Activated naive CD8-positive, alpha-beta T cell treated with anti-CD3 and anti-CD28 coated beads, Interleukin-2, amount 50 U/mL, for 24 hours (primary cell): ENCODE data around the gene SUPT5H.
"Not testable (repeated sequence)": the region's sequence is repeated elsewhere in the genome, so short reads cannot be mapped to it uniquely, and the experiment has no call there.

Experiments used
- ATAC-seq: fragments of 150-1000 bp; cut with Tn5 transposase; one replicate; pipeline ENCODE4 v1.10.0; 2021
- DNase-seq: peaks from one replicate; pipeline ENCODE4 v3.0.0; 2021
- H3K27ac Mint-ChIP-seq: one replicate; pipeline ENCODE4 v1.8.0; 2021; ENCODE audit warnings: mild to moderate bottlenecking, mixed read lengths
- H3K27me3 Mint-ChIP-seq: one replicate; pipeline ENCODE4 v1.8.0; 2021; ENCODE audit warnings: mixed read lengths
- H3K36me3 Mint-ChIP-seq: one replicate; pipeline ENCODE4 v1.8.0; 2021; ENCODE audit warnings: low read depth, mixed read lengths
- H3K4me1 Mint-ChIP-seq: one replicate; pipeline ENCODE4 v1.8.0; 2021; ENCODE audit warnings: mixed read lengths
- H3K4me3 Mint-ChIP-seq: one replicate; pipeline ENCODE4 v1.8.0; 2021; ENCODE audit warnings: mild to moderate bottlenecking, moderate library complexity, mixed read lengths
- H3K9me3 Mint-ChIP-seq: one replicate; pipeline ENCODE4 v1.8.0; 2021; ENCODE audit warnings: mixed read lengths

The SUPT5H gene

DNA sequence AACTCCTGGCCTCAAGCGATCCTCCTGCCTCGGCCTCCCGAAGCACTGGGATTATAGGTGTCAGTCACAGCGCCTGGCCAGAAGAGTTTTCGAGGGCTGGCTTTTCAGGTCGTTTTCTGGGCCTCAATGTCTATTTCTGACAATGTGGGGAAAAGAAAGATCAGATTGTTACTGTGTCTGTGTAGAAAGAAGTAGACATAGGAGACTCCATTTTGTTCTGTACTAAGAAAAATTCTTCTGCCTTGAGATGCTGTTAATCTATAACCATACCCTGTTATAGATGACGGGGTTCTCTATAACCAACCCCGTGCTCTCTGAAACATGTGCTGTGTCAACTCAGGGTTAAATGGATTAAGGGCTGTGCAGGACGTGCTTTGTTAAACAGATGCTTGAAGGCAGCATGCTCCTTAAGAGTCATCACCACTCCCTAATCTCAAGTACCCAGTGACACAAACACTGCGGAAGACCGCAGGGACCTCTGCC lies 34.0 kb downstream of the SUPT5H start:
- H3K9me3 Mint-ChIP-seq, ATAC-seq, H3K4me3 Mint-ChIP-seq, DNase-seq, H3K27ac Mint-ChIP-seq, H3K27me3 Mint-ChIP-seq: not testable (repeated sequence)
- H3K4me1 Mint-ChIP-seq = peaks cover 25% of the 10 kb centered on the region
- peaks cover 28% of the 10 kb centered on the region for H3K36me3 Mint-ChIP-seq

DNA sequence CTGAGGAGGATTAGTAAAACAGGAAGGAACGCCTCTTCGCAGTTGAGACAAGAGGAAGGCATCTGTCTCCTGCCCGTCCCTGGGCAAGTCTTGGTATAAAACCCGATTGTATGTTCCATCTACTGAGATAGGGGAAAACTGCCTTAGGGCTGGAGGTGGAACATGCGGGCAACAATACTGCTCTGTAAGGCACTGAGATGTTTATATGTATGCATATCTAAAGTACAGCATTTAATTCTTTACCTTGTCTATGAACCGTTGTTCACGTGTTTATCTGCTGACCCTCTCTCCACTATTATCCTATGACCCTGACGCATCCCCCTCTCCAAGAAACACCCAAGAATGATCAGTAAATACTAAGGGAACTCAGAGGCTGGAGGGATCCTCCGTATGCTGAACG lies 34.5 kb downstream of the SUPT5H start:
- no peak for DNase-seq
- peaks cover 25% of the 10 kb centered on the region for H3K4me1 Mint-ChIP-seq
- H3K36me3 Mint-ChIP-seq = peaks cover 26% of the 10 kb centered on the region
- H3K27me3 Mint-ChIP-seq = no peaks in the 10 kb centered on the region
- peak overlapping the region; percentile 92 for H3K4me3 Mint-ChIP-seq
- H3K9me3 Mint-ChIP-seq = no peaks in the 10 kb centered on the region
- ATAC-seq = no peak
- H3K27ac Mint-ChIP-seq = peak overlapping the region; percentile 91

DNA sequence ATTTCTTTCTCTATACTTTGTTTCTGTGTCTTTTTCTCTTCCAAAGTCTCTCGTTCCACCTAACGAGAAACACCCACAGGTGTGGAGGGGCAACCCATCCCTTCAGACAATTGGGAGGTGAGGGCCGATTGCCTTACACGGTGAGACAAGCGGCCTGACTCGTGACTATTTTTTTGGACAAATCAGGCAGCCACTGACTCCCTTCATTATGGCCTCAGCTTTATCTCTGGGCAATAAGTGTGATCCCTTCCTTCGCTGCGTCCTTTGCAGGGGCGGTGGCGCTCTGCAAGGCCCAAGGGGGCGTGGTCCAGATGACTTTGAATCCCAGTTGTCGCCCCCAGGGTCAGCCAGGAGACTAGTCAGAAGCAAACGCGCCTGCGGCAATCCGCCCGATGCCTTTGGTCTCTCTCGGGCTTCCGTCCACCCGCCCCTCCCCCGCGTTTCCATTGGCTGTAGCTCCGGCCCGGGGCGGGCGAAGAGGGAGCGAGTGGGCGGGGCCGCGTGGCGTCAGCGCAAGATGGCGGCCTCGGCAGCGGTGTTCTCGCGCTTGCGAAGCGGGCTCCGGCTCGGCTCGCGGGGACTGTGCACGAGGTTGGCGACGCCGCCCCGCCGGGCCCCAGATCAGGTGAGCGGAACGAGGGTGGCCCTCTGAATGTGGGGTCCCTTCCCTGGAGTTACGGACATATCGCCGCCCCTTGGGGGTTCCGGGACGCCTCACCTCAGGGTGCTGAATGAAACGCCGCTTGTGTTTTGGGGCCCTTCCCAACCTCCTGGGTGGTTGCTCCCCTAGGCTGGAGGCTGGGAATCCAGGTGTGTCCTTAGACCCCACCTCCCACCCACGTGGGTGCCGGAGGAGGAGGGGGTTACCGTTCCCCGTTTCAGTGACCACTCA lies 35.2 kb downstream of the SUPT5H start, which contains the start of gene TIMM50:
TSS of gene TIMM50 (plus strand) at position 502 of the 892 bp plus-strand sequence. CDS start at position 518, 16 bp downstream.
- no peaks in the 10 kb centered on the region for H3K27me3 Mint-ChIP-seq
- H3K9me3 Mint-ChIP-seq = no peaks in the 10 kb centered on the region
- peaks cover 25% of the 10 kb centered on the region for H3K4me1 Mint-ChIP-seq
- H3K36me3 Mint-ChIP-seq = peaks cover 26% of the 10 kb centered on the region
- peak within 1 kb of the TSS; percentile 91 for H3K27ac Mint-ChIP-seq
- H3K4me3 Mint-ChIP-seq = peak within 1 kb of the TSS; percentile 92
- DNase-seq (peak; percentile 99), ATAC-seq (peak; percentile 93)

DNA sequence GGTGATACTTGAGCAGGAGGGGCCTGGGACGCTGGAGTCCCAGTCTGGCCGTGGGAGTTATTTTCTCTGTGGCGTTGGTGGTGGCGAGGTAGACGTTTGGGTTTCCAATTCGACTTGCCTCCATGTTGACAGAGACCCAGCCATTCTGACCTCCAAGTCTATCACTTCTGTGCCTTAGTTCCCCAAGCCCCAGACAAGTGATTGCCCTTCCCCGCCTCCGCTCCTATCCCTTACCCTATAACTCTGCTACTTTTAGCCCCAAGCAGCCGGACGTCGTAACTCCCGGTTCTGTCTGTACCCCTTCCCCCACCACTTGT lies 35.8 kb downstream of the SUPT5H start:
- ATAC-seq (no peak), DNase-seq (no peak)
- no peaks in the 10 kb centered on the region for H3K9me3 Mint-ChIP-seq

DNA sequence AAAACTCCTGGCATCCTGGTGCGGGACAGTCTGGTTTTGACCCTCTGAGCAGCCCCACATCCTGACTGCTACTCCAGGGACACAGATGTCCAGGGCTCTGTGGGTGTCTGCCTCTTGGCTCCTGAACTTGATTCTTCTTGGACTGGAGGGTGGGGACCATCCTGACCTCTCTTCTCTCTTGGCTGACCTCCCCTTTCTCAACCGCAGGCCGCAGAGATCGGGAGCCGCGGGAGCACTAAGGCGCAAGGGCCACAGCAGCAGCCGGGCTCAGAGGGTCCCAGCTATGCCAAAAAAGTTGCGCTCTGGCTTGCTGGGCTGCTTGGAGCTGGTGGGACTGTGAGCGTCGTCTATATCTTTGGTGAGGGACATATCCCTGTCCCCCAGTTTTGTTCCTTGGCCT lies 36.3 kb downstream of the SUPT5H start:
- H3K9me3 Mint-ChIP-seq = no peaks in the 10 kb centered on the region
- ATAC-seq (no peak), DNase-seq (no peak)
- peaks cover 25% of the 10 kb centered on the region for H3K4me1 Mint-ChIP-seq
- H3K36me3 Mint-ChIP-seq = peaks cover 28% of the 10 kb centered on the region
- H3K27ac Mint-ChIP-seq = peak overlapping the region; percentile 91
- no peaks in the 10 kb centered on the region for H3K27me3 Mint-ChIP-seq
- peak overlapping the region; percentile 92 for H3K4me3 Mint-ChIP-seq

More for the DNA sequence above, 35.8 kb downstream of the SUPT5H start:
- Mint-ChIP-seq H3K27ac (peak overlapping the region; percentile 91), H3K4me1 (peaks cover 25% of the 10 kb centered on the region), H3K27me3 (no peaks in the 10 kb centered on the region), H3K36me3 (peaks cover 26% of the 10 kb centered on the region), H3K4me3 (peak overlapping the region; percentile 92)

DNA sequence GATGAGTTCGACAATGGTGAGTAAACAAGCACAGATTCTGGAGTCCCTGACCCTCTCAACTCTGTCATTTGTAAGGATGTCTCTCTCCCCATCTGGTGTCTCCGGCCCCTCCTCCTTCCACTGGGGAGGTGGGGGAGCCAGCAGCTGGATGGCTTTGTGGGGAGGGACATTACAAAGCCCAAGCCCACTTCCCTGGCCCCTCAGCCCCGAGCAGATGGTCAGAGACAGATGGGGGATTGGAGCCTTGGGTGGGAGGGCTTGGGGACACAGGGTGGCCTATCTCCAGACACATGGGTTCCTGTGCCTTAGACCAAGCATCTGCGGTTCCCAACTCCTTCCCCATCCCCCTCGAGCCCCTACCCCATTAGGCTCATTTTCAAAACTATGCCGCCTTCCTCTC lies 37.8 kb downstream of the SUPT5H start:
- H3K27me3 Mint-ChIP-seq = no peaks in the 10 kb centered on the region
- no peak overlapping the region for H3K27ac Mint-ChIP-seq
- no peaks in the 10 kb centered on the region for H3K9me3 Mint-ChIP-seq
- H3K36me3 Mint-ChIP-seq = peaks cover 28% of the 10 kb centered on the region
- DNase-seq (no peak), ATAC-seq (no peak)
- peaks cover 25% of the 10 kb centered on the region for H3K4me1 Mint-ChIP-seq
- peak overlapping the region; percentile 42 for H3K4me3 Mint-ChIP-seq

DNA sequence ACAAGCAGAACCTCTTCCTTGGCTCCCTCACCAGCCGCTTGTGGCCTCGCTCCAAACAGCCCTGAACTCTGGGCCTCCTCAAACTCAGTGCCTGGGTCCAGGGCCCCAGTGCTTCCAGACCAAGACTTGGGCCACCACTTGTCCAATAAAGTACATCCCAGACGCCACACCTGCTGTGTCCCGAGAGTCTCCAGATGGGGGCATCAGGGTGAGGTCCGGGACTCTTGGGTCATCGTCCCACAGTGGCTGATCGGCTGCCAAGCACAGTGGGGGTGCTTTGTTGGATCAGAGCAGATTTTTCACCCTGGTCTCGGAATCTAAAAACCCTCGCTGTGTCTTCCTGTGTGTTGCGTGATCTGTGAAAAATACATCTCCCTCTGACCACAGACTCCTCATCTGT lies 44.4 kb downstream of the SUPT5H start:
- no peak overlapping the region for H3K27ac Mint-ChIP-seq
- H3K4me1 Mint-ChIP-seq = no peaks in the 10 kb centered on the region
- DNase-seq (no peak), ATAC-seq (no peak)
- no peaks in the 10 kb centered on the region for H3K9me3 Mint-ChIP-seq
- H3K36me3 Mint-ChIP-seq = peaks cover 25% of the 10 kb centered on the region
- no peaks in the 10 kb centered on the region for H3K27me3 Mint-ChIP-seq
- no peak overlapping the region for H3K4me3 Mint-ChIP-seq

DNA sequence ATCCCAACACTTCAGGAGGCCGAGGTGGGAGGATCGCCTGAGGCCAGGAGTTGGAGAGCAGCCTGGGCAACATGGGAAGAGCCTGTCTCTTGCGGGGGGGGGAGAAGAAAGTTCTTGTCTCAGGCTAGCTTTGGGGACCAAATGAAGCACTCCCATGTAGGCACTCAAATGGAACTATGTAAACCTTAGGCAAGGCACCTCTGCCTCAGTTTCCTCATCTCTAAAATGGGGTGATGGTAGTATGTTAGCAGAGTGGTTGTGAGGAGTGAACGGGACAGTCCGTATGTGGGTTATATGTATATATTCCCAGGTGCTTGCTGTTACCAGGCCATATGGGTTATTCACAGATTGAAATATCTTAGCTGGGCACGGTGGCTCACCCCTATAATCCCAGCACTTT lies 46.8 kb downstream of the SUPT5H start:
- peaks cover 6% of the 10 kb centered on the region for H3K27me3 Mint-ChIP-seq
- no peak overlapping the region for H3K27ac Mint-ChIP-seq
- no peak for DNase-seq
- ATAC-seq = no peak
- no peaks in the 10 kb centered on the region for H3K9me3 Mint-ChIP-seq
- peaks cover 14% of the 10 kb centered on the region for H3K36me3 Mint-ChIP-seq
- no peaks in the 10 kb centered on the region for H3K4me1 Mint-ChIP-seq
- no peak overlapping the region for H3K4me3 Mint-ChIP-seq

DNA sequence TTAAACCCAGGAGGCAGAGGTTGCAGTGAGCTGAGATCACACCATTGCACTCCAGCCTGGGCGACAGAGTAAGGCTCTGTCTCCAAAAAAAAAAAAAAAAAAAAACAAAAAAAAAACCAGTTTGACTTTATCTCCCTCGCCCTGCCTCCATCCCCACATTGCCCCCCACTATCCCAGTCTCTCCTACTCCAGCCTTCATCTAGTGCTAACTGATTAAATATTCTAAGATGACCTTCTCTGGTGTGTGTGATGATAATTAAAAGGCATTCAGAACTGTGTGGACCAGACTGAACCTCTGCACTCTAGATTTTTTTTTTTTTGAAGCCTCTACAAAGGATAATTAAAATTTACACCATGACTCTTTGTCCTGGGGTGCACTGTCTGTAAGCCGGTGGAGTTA lies 47.4 kb downstream of the SUPT5H start:
- no peak for DNase-seq
- no peak for ATAC-seq
- H3K27me3 Mint-ChIP-seq = peaks cover 7% of the 10 kb centered on the region
- no peak overlapping the region for H3K27ac Mint-ChIP-seq
- H3K9me3 Mint-ChIP-seq = no peaks in the 10 kb centered on the region
- no peaks in the 10 kb centered on the region for H3K4me1 Mint-ChIP-seq
- H3K4me3 Mint-ChIP-seq = no peak overlapping the region
- H3K36me3 Mint-ChIP-seq = peaks cover 14% of the 10 kb centered on the region

DNA sequence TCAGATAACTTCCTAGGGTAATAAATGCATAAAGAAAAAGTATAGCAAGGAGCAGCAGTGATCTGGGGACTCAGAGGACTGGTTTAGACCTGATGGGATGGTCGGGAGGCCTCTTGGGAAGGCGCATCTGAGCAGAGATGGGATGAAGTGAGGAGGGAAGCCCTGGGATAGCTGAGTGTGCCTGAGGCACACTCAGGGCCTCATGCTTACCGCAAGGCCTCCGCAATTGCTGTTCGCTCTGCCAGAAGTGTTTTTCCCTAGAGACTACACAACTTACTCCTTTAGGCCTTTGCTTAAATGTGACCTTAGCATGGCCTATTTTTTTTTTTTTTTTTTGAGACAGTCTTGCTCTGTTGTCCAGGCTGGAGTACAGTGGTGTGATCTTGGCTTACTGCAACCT lies 49.3 kb downstream of the SUPT5H start:
- ATAC-seq (no peak), DNase-seq (no peak)
- Mint-ChIP-seq H3K27me3 (peaks cover 21% of the 10 kb centered on the region), H3K4me3 (no peak overlapping the region), H3K4me1 (peaks cover 14% of the 10 kb centered on the region), H3K27ac (no peak overlapping the region), H3K36me3 (peaks cover 5% of the 10 kb centered on the region), H3K9me3 (no peaks in the 10 kb centered on the region)

DNA sequence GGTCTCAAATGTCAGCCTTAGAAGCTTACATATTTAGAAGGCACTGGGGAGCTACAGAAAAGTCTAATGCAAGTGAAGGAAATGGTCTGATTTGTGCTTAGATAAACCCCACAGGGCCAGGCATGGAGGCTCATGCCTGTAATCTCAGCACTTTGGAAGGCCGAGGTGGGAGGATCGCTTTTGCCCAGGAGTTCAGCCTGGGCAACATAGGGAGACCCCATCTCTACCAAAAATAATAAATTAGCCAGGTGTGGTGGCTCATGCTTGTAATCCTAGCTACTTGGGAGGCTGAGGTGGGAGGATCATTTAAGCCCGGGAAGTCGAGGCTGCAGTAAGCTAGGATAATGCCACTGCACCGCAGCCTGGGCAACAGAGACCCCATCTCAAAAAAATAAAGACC lies 50.7 kb downstream of the SUPT5H start:
- H3K36me3 Mint-ChIP-seq = no peaks in the 10 kb centered on the region
- no peak for DNase-seq
- no peak overlapping the region for H3K27ac Mint-ChIP-seq
- no peak overlapping the region for H3K4me3 Mint-ChIP-seq
- peaks cover 16% of the 10 kb centered on the region for H3K4me1 Mint-ChIP-seq
- no peaks in the 10 kb centered on the region for H3K9me3 Mint-ChIP-seq
- peaks cover 34% of the 10 kb centered on the region for H3K27me3 Mint-ChIP-seq
- no peak for ATAC-seq

DNA sequence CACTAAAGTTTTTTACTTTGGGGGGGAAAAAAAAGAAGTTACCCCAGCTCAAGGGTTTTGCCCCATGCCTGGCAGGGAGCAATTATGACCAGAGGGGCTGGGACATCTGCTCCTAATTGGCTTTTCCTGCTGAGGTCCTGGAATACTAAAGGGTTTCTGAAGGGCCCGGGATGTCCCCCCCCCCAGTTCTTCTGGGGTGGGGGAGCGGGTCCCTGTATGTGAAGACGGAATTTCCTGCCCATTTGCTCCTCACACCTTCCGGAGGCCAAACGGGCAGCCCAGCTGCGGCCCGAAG lies 52.3 kb downstream of the SUPT5H start:
- DNase-seq (no peak), ATAC-seq (no peak)
- H3K4me1 Mint-ChIP-seq = peaks cover 16% of the 10 kb centered on the region
- H3K4me3 Mint-ChIP-seq = no peak overlapping the region
- no peak overlapping the region for H3K27ac Mint-ChIP-seq
- H3K27me3 Mint-ChIP-seq = peaks cover 40% of the 10 kb centered on the region
- no peaks in the 10 kb centered on the region for H3K9me3 Mint-ChIP-seq
- no peaks in the 10 kb centered on the region for H3K36me3 Mint-ChIP-seq

DNA sequence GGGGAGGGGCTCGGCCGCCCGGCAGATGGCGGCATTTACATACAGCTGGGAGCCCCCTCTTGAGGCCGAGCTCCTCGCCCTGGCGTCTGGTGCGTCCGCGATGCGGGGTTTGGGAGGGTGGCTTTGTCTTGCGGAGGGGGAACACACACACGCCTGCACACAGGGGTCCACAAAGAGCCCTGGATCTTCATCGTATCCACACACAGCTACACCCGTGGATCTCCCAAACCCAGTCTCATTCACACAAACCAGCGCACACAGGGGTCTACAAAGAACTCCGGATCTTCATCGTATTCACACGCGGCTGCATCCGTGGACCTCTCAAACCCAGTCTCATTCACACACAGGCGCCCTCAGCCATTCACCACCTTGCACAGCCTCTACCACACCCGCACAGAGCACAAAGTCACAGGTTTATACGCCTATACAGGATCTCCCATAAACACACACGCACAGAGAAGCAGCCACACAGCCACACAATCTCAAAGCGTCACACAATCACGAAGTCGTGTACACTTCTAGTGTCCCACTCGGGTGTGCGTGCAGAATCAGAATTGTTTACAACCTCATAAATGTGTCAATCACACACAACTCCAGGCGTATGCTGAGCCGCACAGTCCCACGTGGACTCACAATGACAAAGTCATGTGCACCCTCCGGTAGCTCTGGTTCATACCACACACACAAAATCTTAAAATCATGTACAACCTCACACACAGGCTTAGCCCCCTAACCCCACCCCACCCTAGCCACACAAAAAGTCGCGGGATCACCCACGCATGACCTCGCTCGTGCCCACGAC lies 52.8 kb downstream of the SUPT5H start:
- Mint-ChIP-seq H3K27ac (peak overlapping the region; percentile 8), H3K4me3 (peak overlapping the region; percentile 59), H3K27me3 (peaks cover 41% of the 10 kb centered on the region)

DNA sequence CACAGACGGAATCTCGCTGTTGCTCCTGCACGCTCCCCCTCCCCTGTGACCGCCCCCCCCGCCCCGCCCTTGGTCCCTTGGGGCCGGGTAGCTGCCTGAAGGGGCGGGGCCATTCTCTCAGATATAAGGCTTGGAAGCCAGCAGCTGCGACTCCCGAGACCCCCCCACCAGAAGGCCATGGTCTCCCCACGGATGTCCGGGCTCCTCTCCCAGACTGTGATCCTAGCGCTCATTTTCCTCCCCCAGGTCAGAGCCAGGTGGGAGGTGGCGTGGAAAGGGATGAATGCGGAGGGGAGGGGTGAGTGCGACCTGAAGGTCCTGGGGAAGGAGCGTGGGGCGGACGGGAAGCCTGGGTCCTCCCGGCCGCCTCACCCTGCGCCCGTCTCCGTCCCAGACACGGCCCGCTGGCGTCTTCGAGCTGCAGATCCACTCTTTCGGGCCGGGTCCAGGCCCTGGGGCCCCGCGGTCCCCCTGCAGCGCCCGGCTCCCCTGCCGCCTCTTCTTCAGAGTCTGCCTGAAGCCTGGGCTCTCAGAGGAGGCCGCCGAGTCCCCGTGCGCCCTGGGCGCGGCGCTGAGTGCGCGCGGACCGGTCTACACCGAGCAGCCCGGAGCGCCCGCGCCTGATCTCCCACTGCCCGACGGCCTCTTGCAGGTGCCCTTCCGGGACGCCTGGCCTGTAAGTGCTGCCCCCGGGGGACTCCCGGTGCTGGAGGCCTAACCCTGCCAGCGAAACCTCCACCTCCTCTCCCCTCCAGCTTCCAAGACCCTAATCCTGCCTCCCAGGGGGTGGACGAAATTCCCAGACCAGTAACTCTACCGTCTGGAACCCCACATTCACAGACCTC lies 53.6 kb downstream of the SUPT5H start, which contains the start of gene DLL3:
TSS of gene DLL3 (plus strand) at position 150 of the 845 bp plus-strand sequence. CDS start at position 178, 28 bp downstream.
- H3K27ac Mint-ChIP-seq = peak within 1 kb of the TSS; percentile 8
- H3K36me3 Mint-ChIP-seq = no peaks in the 10 kb centered on the region
- peak within 1 kb of the TSS; percentile 63 for H3K4me3 Mint-ChIP-seq
- peak; percentile 25 for ATAC-seq
- peaks cover 19% of the 10 kb centered on the region for H3K4me1 Mint-ChIP-seq
- no peak for DNase-seq
- peaks cover 49% of the 10 kb centered on the region for H3K27me3 Mint-ChIP-seq
- H3K9me3 Mint-ChIP-seq = no peaks in the 10 kb centered on the region

More for the DNA sequence above, 52.8 kb downstream of the SUPT5H start:
- ATAC-seq = peak; percentile 37
- Mint-ChIP-seq H3K36me3 (no peaks in the 10 kb centered on the region), H3K9me3 (no peaks in the 10 kb centered on the region), H3K4me1 (peaks cover 18% of the 10 kb centered on the region)
- peak; percentile 41 for DNase-seq
